GM12864 (cell line): ENCODE data around the gene BTK.
A peak's percentile ranks its signal among the peaks of the same experiment; 100 is the strongest.

Experiments used
- DNase-seq: peaks from one replicate; pipeline ENCODE4 v3.0.0-alpha.2; 2011; ENCODE audit warnings: low read depth
- H3K4me3 ChIP-seq: 2 replicates; pipeline ENCODE4 v1.5.1; 2011; ENCODE audit warnings: mild to moderate bottlenecking, low read depth, low read length, control low read depth
- TF ChIP-seq, protein P1 (sequence below): IDR thresholded peaks from 2 replicates; pipeline ENCODE4 v1.5.1; 2011; ENCODE audit warnings: low read depth, mild to moderate bottlenecking, moderate library complexity, low read length, control low read depth, inconsistent platforms; ENCODE audit errors: missing control alignments

The BTK gene

DNA sequence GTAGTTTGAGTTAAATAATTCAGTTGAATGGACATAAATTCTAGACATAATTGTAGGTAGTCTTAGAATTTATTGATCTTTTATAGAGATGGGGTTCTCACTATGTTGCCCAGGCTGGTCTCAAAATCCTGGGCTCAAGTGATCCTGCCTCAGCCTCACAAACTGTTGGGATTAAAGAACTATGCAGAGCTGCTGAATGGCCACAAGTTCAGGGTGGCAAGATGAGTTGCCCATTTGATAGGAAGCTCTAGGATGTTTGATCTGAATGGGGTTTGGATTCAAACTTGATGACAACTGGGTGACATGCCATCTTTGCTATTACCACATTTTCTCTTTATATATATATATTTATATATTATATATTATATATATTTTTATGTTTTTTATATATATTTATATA is 8.4 kb upstream of the BTK start:
- DNase-seq: no peak
- TF ChIP-seq, protein P1, sequence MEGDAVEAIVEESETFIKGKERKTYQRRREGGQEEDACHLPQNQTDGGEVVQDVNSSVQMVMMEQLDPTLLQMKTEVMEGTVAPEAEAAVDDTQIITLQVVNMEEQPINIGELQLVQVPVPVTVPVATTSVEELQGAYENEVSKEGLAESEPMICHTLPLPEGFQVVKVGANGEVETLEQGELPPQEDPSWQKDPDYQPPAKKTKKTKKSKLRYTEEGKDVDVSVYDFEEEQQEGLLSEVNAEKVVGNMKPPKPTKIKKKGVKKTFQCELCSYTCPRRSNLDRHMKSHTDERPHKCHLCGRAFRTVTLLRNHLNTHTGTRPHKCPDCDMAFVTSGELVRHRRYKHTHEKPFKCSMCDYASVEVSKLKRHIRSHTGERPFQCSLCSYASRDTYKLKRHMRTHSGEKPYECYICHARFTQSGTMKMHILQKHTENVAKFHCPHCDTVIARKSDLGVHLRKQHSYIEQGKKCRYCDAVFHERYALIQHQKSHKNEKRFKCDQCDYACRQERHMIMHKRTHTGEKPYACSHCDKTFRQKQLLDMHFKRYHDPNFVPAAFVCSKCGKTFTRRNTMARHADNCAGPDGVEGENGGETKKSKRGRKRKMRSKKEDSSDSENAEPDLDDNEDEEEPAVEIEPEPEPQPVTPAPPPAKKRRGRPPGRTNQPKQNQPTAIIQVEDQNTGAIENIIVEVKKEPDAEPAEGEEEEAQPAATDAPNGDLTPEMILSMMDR: no peak
- no peak overlapping the region for H3K4me3 ChIP-seq

DNA sequence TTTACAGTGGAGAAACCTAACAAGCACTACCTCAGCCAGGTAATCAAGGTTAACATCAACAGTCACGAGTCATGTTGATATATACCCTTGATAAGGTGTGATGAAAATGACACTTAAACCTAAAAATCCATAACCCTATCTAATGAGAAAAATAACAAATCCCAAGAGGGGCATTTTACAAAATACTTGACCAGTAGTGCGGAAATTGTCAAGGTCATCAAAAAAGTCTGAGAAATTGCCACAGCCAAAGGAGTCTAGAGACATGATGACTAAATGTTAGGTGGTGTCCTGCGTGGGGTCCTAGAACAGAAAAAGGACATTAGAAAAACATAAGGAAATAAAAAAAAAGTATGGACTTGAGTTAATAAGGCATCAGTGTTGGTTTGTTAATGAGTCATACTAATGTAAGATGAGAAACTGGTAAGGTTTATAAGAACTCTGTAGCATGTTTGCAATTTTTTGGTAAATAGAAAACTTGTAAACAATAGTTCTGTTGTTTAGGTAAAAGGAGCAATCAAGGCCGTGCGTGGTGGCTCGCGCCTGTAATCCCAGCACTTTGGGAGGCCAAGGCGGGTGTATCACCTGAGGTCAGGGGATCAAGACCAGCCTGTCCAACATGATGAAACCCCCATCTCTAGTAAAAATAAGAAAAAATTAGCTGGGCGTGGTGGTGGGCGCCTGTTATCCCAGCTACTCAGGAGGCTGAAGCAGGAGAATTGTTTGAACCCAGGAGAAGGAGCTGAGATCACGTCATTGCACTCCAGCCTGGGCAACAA is 7.7 kb upstream of the BTK start:
- H3K4me3 ChIP-seq: peak overlapping the region; percentile 66; the same call in 1 of the 2 replicates
- TF ChIP-seq, protein P1: no peak
- DNase-seq: no peak

DNA sequence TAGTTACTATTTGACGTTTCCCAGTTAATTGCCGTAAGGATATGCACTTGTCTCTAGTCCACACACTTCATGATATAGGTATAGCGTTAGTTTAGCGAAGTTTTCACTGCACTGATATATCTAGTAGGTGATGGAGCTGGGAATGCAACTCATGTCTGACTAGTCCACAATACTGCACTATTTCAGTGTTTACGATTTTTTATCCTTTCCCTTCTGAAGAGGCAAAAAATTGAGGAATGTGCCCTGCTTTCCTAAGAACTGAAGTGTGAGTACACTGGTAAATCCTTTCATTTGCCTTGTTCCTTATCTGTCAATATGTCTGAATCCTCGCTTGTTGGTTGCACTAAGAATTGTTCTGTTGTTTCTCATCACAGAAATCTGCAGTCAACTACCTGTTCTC is 5.8 kb upstream of the BTK start:
- DNase-seq: no peak
- TF ChIP-seq, protein P1: no peak
- H3K4me3 ChIP-seq: peak overlapping the region; percentile 66

DNA sequence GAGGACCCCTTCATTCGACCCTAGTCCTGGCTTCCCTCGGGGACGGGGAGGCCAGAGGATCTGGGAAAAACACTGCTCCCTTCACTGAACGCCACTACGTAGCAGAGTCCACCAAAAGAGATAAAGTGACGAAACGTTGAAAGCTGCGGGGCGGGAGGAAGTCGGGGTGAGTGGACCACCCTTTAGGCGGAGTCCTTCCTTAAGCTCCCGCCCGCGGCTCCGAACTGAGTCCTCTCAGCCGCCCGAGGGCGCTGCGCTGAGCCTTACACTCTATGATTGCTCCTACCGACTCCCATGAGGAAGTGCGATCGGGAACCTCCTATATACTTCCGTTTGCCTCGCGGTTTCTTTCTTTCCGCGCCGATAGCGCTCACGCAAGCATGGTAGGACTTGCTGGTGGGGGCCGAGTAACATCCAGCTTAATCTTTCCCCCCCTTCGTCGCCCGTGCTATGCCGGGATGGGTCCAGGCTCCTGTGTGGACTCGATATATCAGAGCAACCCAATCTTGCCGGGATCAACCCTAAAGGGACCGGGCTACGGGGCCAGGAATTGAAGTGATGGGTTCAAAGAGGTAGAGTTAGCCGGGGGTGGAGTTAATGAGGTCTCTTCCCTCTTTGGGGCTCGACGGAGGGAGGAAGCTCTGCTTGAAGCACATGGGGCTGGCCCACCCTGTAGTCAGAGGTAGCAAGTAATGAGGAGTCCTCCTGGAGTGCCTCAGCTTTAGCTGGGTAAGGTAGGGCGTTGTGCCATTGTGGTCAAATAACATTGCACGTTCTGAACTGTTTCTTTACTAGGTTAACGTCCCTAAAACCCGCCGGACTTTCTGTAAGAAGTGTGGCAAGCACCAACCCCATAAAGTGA is 4.9 kb upstream of the BTK start, which contains the start of gene RPL36A:
Gene RPL36A, plus strand, starts transcription at position 348 of the 862 bp plus-strand sequence. Its CDS starts 33 bp downstream, at position 381.
- peak; percentile 80 for DNase-seq
- H3K4me3 ChIP-seq: peak within 1 kb of the TSS; percentile 66
- TF ChIP-seq, protein P1: peak; percentile 79

DNA sequence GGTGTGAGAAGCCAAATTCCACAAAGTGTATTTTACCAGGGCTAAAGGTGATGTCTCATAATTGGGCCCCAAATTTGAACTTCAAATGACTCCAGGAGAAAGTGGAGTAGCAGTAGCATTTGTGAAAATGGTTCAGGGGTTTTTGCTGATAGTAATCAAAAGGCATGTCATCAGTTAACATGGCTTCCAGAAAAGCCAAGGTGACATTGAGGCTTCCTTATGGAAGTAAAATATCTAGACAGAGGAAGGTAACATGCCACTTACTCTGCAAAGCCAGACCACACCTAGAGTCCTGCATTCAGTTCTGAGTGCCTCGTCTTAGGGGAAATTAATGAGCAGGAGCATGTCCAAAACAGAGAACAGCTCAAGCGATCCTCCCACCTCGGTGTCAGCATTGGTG is 2.6 kb upstream of the BTK start:
- DNase-seq: no peak
- TF ChIP-seq, protein P1: no peak

DNA sequence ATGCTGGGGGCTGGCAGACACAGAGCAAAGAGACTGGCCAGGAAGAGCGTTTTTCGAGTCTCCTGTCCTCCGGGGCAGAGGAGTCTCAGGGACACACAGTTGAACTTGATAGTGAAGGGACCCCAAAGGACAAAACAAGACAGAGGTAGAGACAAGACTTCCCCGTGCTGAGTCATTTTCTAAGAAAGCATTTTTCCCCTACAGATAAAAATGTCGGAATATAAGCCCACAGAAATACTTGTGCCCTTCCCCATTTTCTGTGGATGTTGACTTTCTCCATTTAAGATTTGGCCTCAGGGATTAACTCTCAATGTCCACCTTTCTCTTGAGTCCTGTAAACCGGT is 523 bp upstream of the BTK start:
- H3K4me3 ChIP-seq: peak overlapping the region; percentile 78
- TF ChIP-seq, protein P1: no peak
- no peak for DNase-seq

More for the DNA sequence above, 2.6 kb upstream of the BTK start:
- no peak overlapping the region for H3K4me3 ChIP-seq
